NCI-H128 (cell line): Measurements from ENCODE around the gene RRP15.

ENCODE experiments used
- DNase-seq: peaks from one replicate; lab custom pipeline; 2025; ENCODE audit not compliant: unreplicated experiment; lab: John Stamatoyannopoulos, UW

Gene RRP15

GRCh38 chr1:218284917-218285635 is at the start of gene RRP15:
RRP15 (plus strand) TSS chr1:218285293; CDS start chr1:218285317, 24 bp downstream.
- DNase-seq = peak; percentile 87

GRCh38 chr1:218242171-218242570 is 42.9 kb upstream of the RRP15 start:
- no peak for DNase-seq

GRCh38 chr1:218247339-218247738 is 37.8 kb upstream of the RRP15 start:
- no peak for DNase-seq

GRCh38 chr1:218249338-218250140 is 35.6 kb upstream of the RRP15 start:
- peak; percentile 94 for DNase-seq

- DNase-seq = no peak
Observed at GRCh38 chr1:218250492-218250891, 34.6 kb upstream of the RRP15 start.

GRCh38 chr1:218254296-218254946 is 30.7 kb upstream of the RRP15 start:
- no peak for DNase-seq

- no peak for DNase-seq
Observed at GRCh38 chr1:218255090-218255489, 30.0 kb upstream of the RRP15 start.

- no peak for DNase-seq
Observed at GRCh38 chr1:218257371-218257770, 27.7 kb upstream of the RRP15 start.

GRCh38 chr1:218257971-218258370 is 27.1 kb upstream of the RRP15 start:
- DNase-seq = no peak

GRCh38 chr1:218259339-218259738 is 25.8 kb upstream of the RRP15 start:
- no peak for DNase-seq

GRCh38 chr1:218259800-218260199 is 25.3 kb upstream of the RRP15 start:
- DNase-seq = no peak

- DNase-seq = no peak
Observed at GRCh38 chr1:218262259-218262658, 22.8 kb upstream of the RRP15 start.

- DNase-seq = no peak
Observed at GRCh38 chr1:218266356-218266755, 18.7 kb upstream of the RRP15 start.

- no peak for DNase-seq
Observed at GRCh38 chr1:218272366-218272765, 12.7 kb upstream of the RRP15 start.

- DNase-seq = no peak
Observed at GRCh38 chr1:218273762-218274479, 11.2 kb upstream of the RRP15 start.

- no peak for DNase-seq
Observed at GRCh38 chr1:218274511-218274910, 10.6 kb upstream of the RRP15 start.

GRCh38 chr1:218275823-218276222 is 9.3 kb upstream of the RRP15 start:
- DNase-seq = no peak

- DNase-seq = no peak
Observed at GRCh38 chr1:218281285-218281684, 3.8 kb upstream of the RRP15 start.

GRCh38 chr1:218284377-218284916 is 646 bp upstream of the RRP15 start:
- DNase-seq = no peak

- no peak for DNase-seq
Observed at GRCh38 chr1:218292515-218292914, 7.4 kb downstream of the RRP15 start.

- no peak for DNase-seq
Observed at GRCh38 chr1:218294546-218294945, 9.5 kb downstream of the RRP15 start.
